ENCODE measurements around the gene IRF1. TPM values are rescaled to one million over a fixed set of nuclear protein-coding genes. Genes with fewer than 3 reads are reported as not detected.
"Not testable (repeated sequence)": the region's sequence is repeated elsewhere in the genome, so short reads cannot be mapped to it uniquely, and the experiment has no call there.

Gene IRF1
- total RNA-seq, 1 donor = 655 TPM

DNA sequence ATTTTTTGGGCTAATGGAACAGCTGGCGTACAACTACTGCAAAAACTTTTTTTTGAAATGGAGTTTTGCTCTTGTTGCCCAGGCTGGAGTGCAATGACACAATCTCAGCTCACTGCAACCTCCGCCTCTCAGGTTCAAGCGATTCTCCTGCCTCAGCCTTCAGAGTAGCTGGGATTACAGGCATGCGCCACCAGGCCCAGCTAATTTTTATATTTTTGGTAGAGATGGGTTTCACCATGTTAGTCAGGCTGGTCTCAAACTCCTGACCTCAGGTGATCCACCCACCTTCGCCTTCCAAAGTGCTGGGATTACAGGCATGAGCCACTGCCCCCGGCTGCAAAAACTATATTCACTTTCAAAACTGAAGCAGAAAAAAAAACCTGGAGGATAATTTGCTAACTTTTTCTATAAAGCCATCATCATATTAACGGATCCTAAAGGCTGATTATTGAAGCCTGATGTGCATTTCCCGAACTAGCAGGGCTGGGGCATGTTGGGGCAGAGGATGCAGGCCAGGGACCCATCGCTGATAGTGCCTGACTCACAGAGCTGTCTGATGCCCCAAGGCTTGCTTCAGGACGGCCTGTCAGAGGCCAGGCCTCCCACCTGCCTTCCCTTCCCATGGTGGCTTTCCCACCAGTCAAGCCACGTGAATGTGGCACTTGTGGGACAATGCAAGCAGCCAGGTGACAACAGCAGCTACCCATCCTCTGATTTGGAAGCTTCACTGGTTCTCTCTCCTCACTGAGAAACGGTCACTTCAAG lies 5.5 kb downstream of the IRF1 start:
- not testable (repeated sequence) for H3K27me3 ChIP-seq (ENCODE audit: insufficient read depth, low read length); H3K4me3 ChIP-seq (ENCODE audit: low read length); H3K9me3 ChIP-seq (ENCODE audit: low read depth, low read length)
- H3K4me1 ChIP-seq (ENCODE audit: insufficient read depth, low read length) = peaks cover 76% of the 10 kb centered on the region

GRCh38 chr5:132484391-132484725 lies 6.2 kb downstream of the IRF1 start:
- no peaks in the 10 kb centered on the region for H3K27me3 ChIP-seq (ENCODE audit: insufficient read depth, low read length)
- H3K9me3 ChIP-seq (ENCODE audit: low read depth, low read length) = no peaks in the 10 kb centered on the region
- peaks cover 83% of the 10 kb centered on the region for H3K4me1 ChIP-seq (ENCODE audit: insufficient read depth, low read length)
- H3K4me3 ChIP-seq (ENCODE audit: low read length) = no peak overlapping the region

DNA sequence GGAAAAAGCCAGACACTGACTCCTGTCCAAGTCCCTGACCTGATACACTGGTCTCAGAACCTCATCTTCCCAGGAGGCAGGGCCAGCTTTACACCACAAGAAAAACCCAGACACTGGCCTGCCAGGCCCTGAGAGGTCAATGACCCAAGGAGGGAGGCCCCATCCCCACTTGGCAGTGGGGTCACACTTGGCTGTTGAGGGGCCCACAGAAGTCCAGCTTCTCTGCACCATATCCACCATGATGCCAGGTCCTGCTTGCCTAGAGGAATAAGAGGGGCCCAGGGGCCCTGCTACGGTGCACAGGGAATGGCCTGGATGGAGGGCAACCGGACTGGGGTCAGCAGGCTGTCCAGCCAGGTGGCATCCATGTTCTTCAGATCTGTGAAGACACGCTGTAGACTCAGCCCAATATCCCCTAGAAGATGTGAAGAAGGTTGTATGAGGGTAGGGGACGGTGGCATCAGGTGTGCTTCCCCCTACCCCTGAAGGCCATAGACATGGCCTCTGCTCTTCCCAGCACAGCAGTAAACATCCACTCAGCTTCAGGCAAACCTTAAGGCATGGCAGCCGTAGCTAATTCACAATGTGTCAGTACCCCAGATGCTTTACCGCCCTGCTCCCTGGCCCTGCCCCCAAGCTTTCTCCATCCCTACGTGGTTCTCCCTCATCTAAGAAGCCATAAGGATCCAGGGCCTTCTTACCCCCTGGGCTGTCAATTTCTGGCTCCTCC lies 6.7 kb downstream of the IRF1 start:
- Histone ChIP-seq H3K9me3 (ENCODE audit: low read depth, low read length) (no peaks in the 10 kb centered on the region), H3K27me3 (ENCODE audit: insufficient read depth, low read length) (no peaks in the 10 kb centered on the region), H3K4me3 (ENCODE audit: low read length) (no peak overlapping the region), H3K4me1 (ENCODE audit: insufficient read depth, low read length) (peaks cover 85% of the 10 kb centered on the region)

DNA sequence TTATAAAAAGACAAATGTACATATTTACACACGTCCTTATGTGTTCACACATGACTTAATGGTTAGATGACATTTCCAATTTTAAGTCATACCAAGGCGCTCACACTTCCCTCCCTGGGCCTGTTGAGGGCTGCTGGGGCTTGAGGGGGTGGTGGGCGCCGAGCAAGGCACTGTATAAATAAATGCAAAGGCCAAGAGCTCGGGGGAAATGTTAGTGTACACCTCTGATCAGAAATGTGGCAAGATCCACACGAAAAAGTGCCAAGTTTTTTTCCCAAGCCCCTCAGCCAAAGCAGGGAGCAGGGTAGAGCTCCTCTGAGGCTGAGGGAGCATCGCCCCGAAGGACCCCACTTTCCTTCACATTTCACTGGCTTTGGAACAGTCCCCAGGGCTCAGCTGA lies 7.5 kb downstream of the IRF1 start:
- Histone ChIP-seq H3K4me3 (ENCODE audit: low read length) (no peak overlapping the region), H3K9me3 (ENCODE audit: low read depth, low read length) (no peaks in the 10 kb centered on the region), H3K27me3 (ENCODE audit: insufficient read depth, low read length) (no peaks in the 10 kb centered on the region), H3K4me1 (ENCODE audit: insufficient read depth, low read length) (peaks cover 85% of the 10 kb centered on the region)

- no peaks in the 10 kb centered on the region for H3K27me3 ChIP-seq (ENCODE audit: insufficient read depth, low read length)
- H3K9me3 ChIP-seq (ENCODE audit: low read depth, low read length) = no peaks in the 10 kb centered on the region
- H3K4me3 ChIP-seq (ENCODE audit: low read length) = no peak overlapping the region
- H3K4me1 ChIP-seq (ENCODE audit: insufficient read depth, low read length) = peaks cover 85% of the 10 kb centered on the region
Observed at GRCh38 chr5:132481596-132482211, 8.9 kb downstream of the IRF1 start.

DNA sequence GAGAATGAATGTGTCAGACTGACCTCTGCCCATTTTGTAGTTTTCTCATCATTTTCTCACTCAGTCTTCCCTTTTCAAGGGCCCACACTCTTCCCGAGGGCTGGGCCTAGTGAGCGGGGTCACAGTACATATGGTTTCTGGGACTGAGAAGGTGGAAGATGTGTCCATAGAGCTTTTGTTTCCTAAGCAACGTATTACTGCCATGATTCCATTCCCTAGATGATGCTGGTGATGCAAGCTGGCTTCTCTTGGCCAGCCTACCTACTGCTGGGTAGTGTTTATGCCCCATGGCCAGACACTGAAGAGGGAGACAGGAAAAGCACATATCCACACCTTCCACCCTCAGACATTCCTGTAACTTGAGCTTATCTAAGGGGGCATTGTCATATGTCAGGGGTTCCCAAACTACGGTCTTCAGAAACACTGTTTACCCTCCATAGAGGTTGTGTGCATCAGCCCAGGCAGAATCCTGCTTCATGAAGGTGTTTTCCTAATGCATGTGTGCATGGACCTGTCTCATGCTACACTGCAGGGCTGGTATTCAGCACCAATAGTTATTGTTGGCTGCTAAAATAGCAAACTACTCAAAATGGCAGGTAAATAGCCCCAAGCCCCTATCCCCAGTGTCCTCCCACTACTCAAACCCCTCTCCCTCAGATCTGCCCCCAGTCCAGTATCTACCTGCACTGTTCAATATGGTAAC lies 9.5 kb downstream of the IRF1 start:
- Histone ChIP-seq H3K4me3 (ENCODE audit: low read length) (no peak overlapping the region), H3K9me3 (ENCODE audit: low read depth, low read length) (no peaks in the 10 kb centered on the region), H3K4me1 (ENCODE audit: insufficient read depth, low read length) (peaks cover 82% of the 10 kb centered on the region), H3K27me3 (ENCODE audit: insufficient read depth, low read length) (no peaks in the 10 kb centered on the region)

DNA sequence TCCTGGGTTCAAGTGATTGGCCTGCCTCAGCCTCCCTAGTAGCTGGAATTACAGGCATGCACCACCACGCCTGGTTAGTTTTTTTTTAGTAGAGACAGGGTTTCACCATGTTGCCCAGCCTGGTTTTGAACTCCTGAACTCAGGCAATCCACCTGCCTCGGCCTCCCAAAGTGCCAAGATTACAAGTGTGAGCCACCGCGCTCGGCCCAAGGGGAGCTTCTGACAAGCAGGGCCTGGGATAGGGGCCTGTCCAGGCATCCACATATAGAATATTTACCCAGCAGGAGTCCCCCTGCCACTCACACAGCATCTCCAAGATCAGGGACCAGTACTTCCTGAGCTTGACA lies 10.1 kb downstream of the IRF1 start:
- H3K4me1 ChIP-seq (ENCODE audit: insufficient read depth, low read length) = peaks cover 82% of the 10 kb centered on the region
- no peak overlapping the region for H3K4me3 ChIP-seq (ENCODE audit: low read length)
- no peaks in the 10 kb centered on the region for H3K27me3 ChIP-seq (ENCODE audit: insufficient read depth, low read length)
- no peaks in the 10 kb centered on the region for H3K9me3 ChIP-seq (ENCODE audit: low read depth, low read length)

DNA sequence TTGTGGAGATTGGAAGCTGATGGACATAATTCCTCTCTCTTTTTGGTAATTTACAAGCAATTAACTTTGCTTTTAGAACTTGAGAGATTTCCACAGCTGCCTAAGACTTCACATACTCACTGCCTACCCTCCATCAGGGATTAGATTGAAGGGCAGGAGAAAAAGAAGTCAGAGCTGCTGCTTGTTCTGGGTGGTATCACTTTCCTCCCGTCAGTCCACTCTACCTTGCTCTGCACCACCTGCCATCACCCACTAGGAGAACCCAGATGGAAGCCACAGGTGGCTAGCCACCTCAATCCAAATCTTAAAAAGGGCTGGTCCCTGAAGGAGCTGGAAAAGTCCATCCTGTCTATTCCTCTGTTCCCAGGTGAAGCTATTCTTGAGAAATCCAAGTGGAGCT lies 10.5 kb downstream of the IRF1 start:
- Histone ChIP-seq H3K27me3 (ENCODE audit: insufficient read depth, low read length) (no peaks in the 10 kb centered on the region), H3K4me1 (ENCODE audit: insufficient read depth, low read length) (peaks cover 82% of the 10 kb centered on the region), H3K4me3 (ENCODE audit: low read length) (no peak overlapping the region), H3K9me3 (ENCODE audit: low read depth, low read length) (no peaks in the 10 kb centered on the region)

DNA sequence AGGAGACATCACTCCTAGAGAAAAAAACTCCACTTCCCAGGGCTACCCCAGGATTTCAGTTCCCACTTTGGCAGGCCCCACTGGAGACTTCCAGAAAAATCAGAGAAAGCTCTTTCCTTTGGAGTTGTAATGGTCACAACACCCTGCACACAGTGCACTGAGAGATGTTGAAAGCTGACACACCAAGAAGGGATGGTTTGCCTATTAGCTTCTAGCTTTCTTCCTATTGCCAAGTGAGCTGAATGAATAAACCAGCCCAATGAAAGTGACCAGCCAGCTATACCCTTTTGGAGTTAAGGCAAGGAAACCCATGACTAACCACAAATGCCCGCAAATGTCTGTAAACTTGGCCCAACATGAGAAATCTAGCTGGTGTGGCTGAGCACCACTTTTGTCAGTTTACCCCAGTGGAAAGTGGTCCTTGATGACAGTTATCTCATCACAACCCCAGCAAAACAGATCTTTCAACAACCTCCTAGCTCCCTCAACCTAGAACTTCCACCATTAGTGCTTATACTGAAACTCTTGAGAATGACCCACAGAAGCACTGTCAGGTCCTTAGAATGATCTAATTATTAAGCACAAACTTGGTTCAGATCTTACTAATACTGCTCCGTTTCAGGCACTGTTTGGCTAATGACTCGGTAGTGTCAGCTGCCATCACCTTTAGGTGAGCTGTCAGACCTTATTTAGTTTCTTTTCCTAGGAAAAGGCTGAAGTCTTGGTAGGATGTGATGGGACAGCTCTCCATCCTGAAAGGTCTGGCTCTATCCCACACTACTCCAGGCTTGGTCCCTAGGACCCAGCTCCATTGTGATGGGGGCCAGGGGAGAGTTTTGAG lies 11.2 kb downstream of the IRF1 start:
- Histone ChIP-seq H3K9me3 (ENCODE audit: low read depth, low read length) (no peaks in the 10 kb centered on the region), H3K27me3 (ENCODE audit: insufficient read depth, low read length) (no peaks in the 10 kb centered on the region), H3K4me1 (ENCODE audit: insufficient read depth, low read length) (peaks cover 82% of the 10 kb centered on the region), H3K4me3 (ENCODE audit: low read length) (no peak overlapping the region)

DNA sequence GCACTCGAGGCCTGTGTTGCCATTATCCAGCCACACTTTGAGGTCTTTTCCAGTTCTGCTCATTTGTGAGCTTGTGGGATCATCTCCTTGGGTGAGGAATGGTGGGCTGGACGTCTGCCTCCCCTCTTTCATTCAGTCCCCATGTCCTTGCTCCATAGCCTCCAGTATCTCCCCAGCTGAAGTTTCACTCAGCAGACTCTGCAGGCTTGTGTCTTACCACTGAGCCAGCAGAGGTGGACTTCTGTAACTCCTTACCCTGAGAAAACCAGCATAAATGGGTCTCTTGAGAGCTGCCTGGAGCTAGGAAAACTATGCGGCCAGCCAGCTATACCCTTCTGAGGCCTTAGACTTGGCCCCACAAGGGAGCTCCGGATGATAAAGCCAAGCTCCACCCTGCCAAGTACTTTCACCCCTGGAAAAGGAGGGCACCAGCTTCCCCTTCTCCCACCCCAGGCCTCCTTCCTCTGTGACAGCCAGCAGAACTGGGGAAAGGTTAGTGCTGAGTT lies 12.2 kb downstream of the IRF1 start:
- Histone ChIP-seq H3K4me1 (ENCODE audit: insufficient read depth, low read length) (peaks cover 83% of the 10 kb centered on the region), H3K4me3 (ENCODE audit: low read length) (no peak overlapping the region), H3K9me3 (ENCODE audit: low read depth, low read length) (no peaks in the 10 kb centered on the region), H3K27me3 (ENCODE audit: insufficient read depth, low read length) (no peaks in the 10 kb centered on the region)

- Histone ChIP-seq H3K4me1 (ENCODE audit: insufficient read depth, low read length) (peaks cover 85% of the 10 kb centered on the region), H3K4me3 (ENCODE audit: low read length) (no peak overlapping the region), H3K9me3 (ENCODE audit: low read depth, low read length) (no peaks in the 10 kb centered on the region), H3K27me3 (ENCODE audit: insufficient read depth, low read length) (no peaks in the 10 kb centered on the region)
Observed at GRCh38 chr5:132477784-132478365, 12.7 kb downstream of the IRF1 start.

GRCh38 chr5:132476876-132477781 lies 13.4 kb downstream of the IRF1 start:
- H3K9me3 ChIP-seq (ENCODE audit: low read depth, low read length) = no peaks in the 10 kb centered on the region
- peaks cover 91% of the 10 kb centered on the region for H3K4me1 ChIP-seq (ENCODE audit: insufficient read depth, low read length)

More at GRCh38 chr5:132476876-132477781, 13.4 kb downstream of the IRF1 start:
- no peak overlapping the region for H3K4me3 ChIP-seq (ENCODE audit: low read length)
- H3K27me3 ChIP-seq (ENCODE audit: insufficient read depth, low read length) = no peaks in the 10 kb centered on the region
